Neural progenitor cell (in vitro differentiated cells): Measurements from ENCODE around the gene LPCAT2.

Source experiments
- EZH2phosphoT487 ChIP-seq: fragments of 200-600 bp; sonication (generic); IDR thresholded peaks from 2 replicates; pipeline ENCODE4 v1.6.1; 2017; ENCODE audit warnings: antibody characterized with exemption
- TF ChIP-seq, protein P1 (sequence below): fragments of 200-600 bp; sonication (generic); IDR thresholded peaks from 2 replicates; pipeline ENCODE4 v1.5.1; 2017; ENCODE audit warnings: antibody characterized with exemption, mild to moderate bottlenecking

GRCh38 chr16:55615071-55615470 lies 106.2 kb downstream of the LPCAT2 start:
- TF ChIP-seq, protein P1, sequence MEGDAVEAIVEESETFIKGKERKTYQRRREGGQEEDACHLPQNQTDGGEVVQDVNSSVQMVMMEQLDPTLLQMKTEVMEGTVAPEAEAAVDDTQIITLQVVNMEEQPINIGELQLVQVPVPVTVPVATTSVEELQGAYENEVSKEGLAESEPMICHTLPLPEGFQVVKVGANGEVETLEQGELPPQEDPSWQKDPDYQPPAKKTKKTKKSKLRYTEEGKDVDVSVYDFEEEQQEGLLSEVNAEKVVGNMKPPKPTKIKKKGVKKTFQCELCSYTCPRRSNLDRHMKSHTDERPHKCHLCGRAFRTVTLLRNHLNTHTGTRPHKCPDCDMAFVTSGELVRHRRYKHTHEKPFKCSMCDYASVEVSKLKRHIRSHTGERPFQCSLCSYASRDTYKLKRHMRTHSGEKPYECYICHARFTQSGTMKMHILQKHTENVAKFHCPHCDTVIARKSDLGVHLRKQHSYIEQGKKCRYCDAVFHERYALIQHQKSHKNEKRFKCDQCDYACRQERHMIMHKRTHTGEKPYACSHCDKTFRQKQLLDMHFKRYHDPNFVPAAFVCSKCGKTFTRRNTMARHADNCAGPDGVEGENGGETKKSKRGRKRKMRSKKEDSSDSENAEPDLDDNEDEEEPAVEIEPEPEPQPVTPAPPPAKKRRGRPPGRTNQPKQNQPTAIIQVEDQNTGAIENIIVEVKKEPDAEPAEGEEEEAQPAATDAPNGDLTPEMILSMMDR: no peak
- TF ChIP-seq EZH2phosphoT487: no peak
